ENCODE data around the gene CACNA2D1.

Gene CACNA2D1

GRCh38 chr7:82284936-82285519, 158.5 kb downstream of the CACNA2D1 start:
- DNase-seq (ENCODE audit: low spot score): no peak

- no peak for DNase-seq (ENCODE audit: low spot score)
These were observed 168.2 kb downstream of the CACNA2D1 start for GRCh38 chr7:82275342-82275741.

GRCh38 chr7:82274681-82275080, 168.9 kb downstream of the CACNA2D1 start:
- no peak for DNase-seq (ENCODE audit: low spot score)

GRCh38 chr7:82273886-82274285, 169.7 kb downstream of the CACNA2D1 start:
- DNase-seq (ENCODE audit: low spot score): no peak

- no peak for DNase-seq (ENCODE audit: low spot score)
These were observed 172.7 kb downstream of the CACNA2D1 start for GRCh38 chr7:82270870-82271269.

GRCh38 chr7:82268632-82269031, 174.9 kb downstream of the CACNA2D1 start:
- DNase-seq (ENCODE audit: low spot score): no peak

- DNase-seq (ENCODE audit: low spot score): no peak
These were observed 177.5 kb downstream of the CACNA2D1 start for GRCh38 chr7:82266081-82266480.

- peak; percentile 31 for DNase-seq (ENCODE audit: low spot score)
These were observed 178.7 kb downstream of the CACNA2D1 start for GRCh38 chr7:82264783-82265305.

GRCh38 chr7:82263920-82264782, 179.4 kb downstream of the CACNA2D1 start:
- peak; percentile 67 for DNase-seq (ENCODE audit: low spot score)

GRCh38 chr7:82258181-82258580, 185.4 kb downstream of the CACNA2D1 start:
- DNase-seq (ENCODE audit: low spot score): no peak

- no peak for DNase-seq (ENCODE audit: low spot score)
These were observed 186.4 kb downstream of the CACNA2D1 start for GRCh38 chr7:82257118-82257695.

- no peak for DNase-seq (ENCODE audit: low spot score)
These were observed 187.9 kb downstream of the CACNA2D1 start for GRCh38 chr7:82255706-82256105.

GRCh38 chr7:82250598-82250997, 193.0 kb downstream of the CACNA2D1 start:
- no peak for DNase-seq (ENCODE audit: low spot score)

GRCh38 chr7:82249979-82250378, 193.6 kb downstream of the CACNA2D1 start:
- DNase-seq (ENCODE audit: low spot score): no peak

GRCh38 chr7:82247814-82248433, 195.7 kb downstream of the CACNA2D1 start:
- peak; percentile 47 for DNase-seq (ENCODE audit: low spot score)

- DNase-seq (ENCODE audit: low spot score): no peak
These were observed 198.5 kb downstream of the CACNA2D1 start for GRCh38 chr7:82244947-82245517.

GRCh38 chr7:82241356-82241755, 202.2 kb downstream of the CACNA2D1 start:
- DNase-seq (ENCODE audit: low spot score): peak; percentile 58

GRCh38 chr7:82235713-82236112, 207.9 kb downstream of the CACNA2D1 start:
- no peak for DNase-seq (ENCODE audit: low spot score)

GRCh38 chr7:82234457-82235049, 209.0 kb downstream of the CACNA2D1 start:
- DNase-seq (ENCODE audit: low spot score): no peak

- no peak for DNase-seq (ENCODE audit: low spot score)
These were observed 212.6 kb downstream of the CACNA2D1 start for GRCh38 chr7:82230811-82231581.

- no peak for DNase-seq (ENCODE audit: low spot score)
These were observed 214.4 kb downstream of the CACNA2D1 start for GRCh38 chr7:82229164-82229563.
